H1 (cell line): ENCODE results near the gene LRRFIP1. TPM values are rescaled to one million over a fixed set of nuclear protein-coding genes. Genes with fewer than 3 reads are reported as not detected.

ENCODE experiments used
- CTCF ChIA-PET: fragments of 300-600 bp; sonication (Branson Sonifier 250); formaldehyde crosslinking; loops from one replicate; lab custom pipeline; 2021; ENCODE audit not compliant: partially characterized antibody; lab: Charles Lee
- POLR2A ChIA-PET: fragments of 300-600 bp; sonication (Branson Sonifier 250); formaldehyde crosslinking; loops from one replicate; lab custom pipeline; 2021; ENCODE audit warnings: inconsistent platforms; ENCODE audit not compliant: partially characterized antibody; lab: Charles Lee
- DNase-seq, 2 experiments: peaks; one replicate each; pipeline versions ENCODE4 v3.0.0 to v3.0.0-alpha.2; 2010 to 2022; ENCODE audit warnings: low spot score in 2 of 2, low read depth in 1 of 2, mixed read lengths in 1 of 2
- FAIRE-seq: peaks from 2 replicates; lab custom pipeline; 2011; peaks lifted over from hg19 to GRCh38; lab: Jason Lieb, UNC
- H2AFZ ChIP-seq: 2 replicates; pipeline ENCODE4 v1.8.1; 2012; ENCODE audit warnings: low read length, inconsistent platforms
- H2AK5ac ChIP-seq: 2 replicates; pipeline ENCODE4 v1.6.1; 2013; ENCODE audit warnings: low read depth, low read length
- H2BK120ac ChIP-seq: replicated peaks from 2 replicates; pipeline ENCODE3; 2013; ENCODE audit warnings: low read depth, low read length, inconsistent platforms
- H2BK12ac ChIP-seq: 2 replicates; pipeline ENCODE4 v1.6.1; 2013; ENCODE audit warnings: low read depth, low read length
- H2BK15ac ChIP-seq: 2 replicates; pipeline ENCODE4 v1.6.1; 2013; ENCODE audit warnings: low read length
- H2BK20ac ChIP-seq: 2 replicates; pipeline ENCODE4 v1.6.1; 2013; ENCODE audit warnings: low read length
- H2BK5ac ChIP-seq: 2 replicates; pipeline ENCODE4 v1.6.1; 2013; ENCODE audit warnings: low read depth, low read length
- H3K14ac ChIP-seq: 2 replicates; pipeline ENCODE4 v1.6.1; 2013; ENCODE audit warnings: inconsistent platforms; ENCODE audit not compliant: insufficient read length
- H3K18ac ChIP-seq: 2 replicates; pipeline ENCODE4 v1.6.1; 2013; ENCODE audit warnings: low read length; ENCODE audit errors: extremely low read depth
- H3K23ac ChIP-seq: 2 replicates; pipeline ENCODE4 v1.6.1; 2013; ENCODE audit warnings: inconsistent platforms; ENCODE audit not compliant: insufficient read length
- H3K23me2 ChIP-seq: 2 replicates; pipeline ENCODE4 v1.6.1; 2013; ENCODE audit warnings: low read depth, low read length
- H3K27ac ChIP-seq: 2 replicates; pipeline ENCODE4 v1.6.1; 2011; ENCODE audit warnings: low read depth, low read length, inconsistent platforms
- H3K27me3 ChIP-seq, 4 experiments: replicated peaks in 1 of 4; 1 replicate in 1 of 4; 2 replicates in 3 of 4; pipeline versions ENCODE4 v1.6.1 to v1.8.1; 2011 to 2013; ENCODE audit warnings: low read length in 3 of 4, mild to moderate bottlenecking in 3 of 4, inconsistent platforms in 2 of 4, mixed read lengths in 2 of 4, moderate library complexity in 1 of 4; ENCODE audit not compliant: control insufficient read depth in 3 of 4, insufficient read depth in 3 of 4; ENCODE audit errors: extremely low read depth in 1 of 4
- H3K36me3 ChIP-seq, 4 experiments: 2 replicates each; pipeline versions ENCODE4 v1.6.1 to v1.8.1; 2011 to 2013; ENCODE audit warnings: mild to moderate bottlenecking in 4 of 4, low read length in 3 of 4, moderate library complexity in 2 of 4, control low read depth in 1 of 4, inconsistent platforms in 1 of 4; ENCODE audit not compliant: insufficient read depth in 4 of 4, control insufficient read depth in 2 of 4
- H3K4ac ChIP-seq: replicated peaks from 2 replicates; pipeline ENCODE3; 2013; ENCODE audit warnings: low read length, low read depth, mixed read lengths, inconsistent platforms; ENCODE audit not compliant: insufficient read length
- H3K4me1 ChIP-seq, 4 experiments: replicated peaks in 1 of 4; 1 replicate in 1 of 4; 2 replicates in 3 of 4; pipeline versions ENCODE4 v1.6.1 to v1.8.1; 2011 to 2013; ENCODE audit warnings: low read length in 3 of 4, inconsistent platforms in 2 of 4, mixed read lengths in 1 of 4; ENCODE audit not compliant: insufficient read depth in 4 of 4, control insufficient read depth in 3 of 4
- H3K4me2 ChIP-seq, 2 experiments: 2 replicates each; pipeline versions ENCODE4 v1.6.1 to v1.8.1; 2011 to 2013; ENCODE audit warnings: low read depth in 2 of 2, low read length in 2 of 2, control low read depth in 1 of 2, inconsistent platforms in 1 of 2, mild to moderate bottlenecking in 1 of 2; ENCODE audit not compliant: insufficient read depth in 1 of 2
- H3K4me3 ChIP-seq, 4 experiments: fragments of 200-600, 300-600 bp in 1 of 4; sonication (generic), shearing (Covaris generic), sonication (Bioruptor Twin) in 1 of 4; 2 replicates each; pipeline versions ENCODE4 v1.5.1 to v1.8.1; 2011 to 2016; ENCODE audit warnings: low read length in 4 of 4, low read depth in 3 of 4, control low read depth in 2 of 4, inconsistent platforms in 2 of 4, mild to moderate bottlenecking in 2 of 4, mixed read lengths in 1 of 4, moderate library complexity in 1 of 4; ENCODE audit not compliant: insufficient read depth in 2 of 4; ENCODE audit errors: extremely low read depth in 1 of 4
- H3K56ac ChIP-seq: replicated peaks from 2 replicates; pipeline ENCODE3; 2013; ENCODE audit warnings: low read depth, mild to moderate bottlenecking, mixed read lengths, low read length, inconsistent platforms; ENCODE audit not compliant: insufficient read length
- H3K79me1 ChIP-seq: 2 replicates; pipeline ENCODE4 v1.6.1; 2013; ENCODE audit warnings: low read depth, low read length, control low read depth
- H3K79me2 ChIP-seq, 2 experiments: 2 replicates each; pipeline versions ENCODE4 v1.6.1 to v1.8.1; 2012 to 2013; ENCODE audit warnings: low read length in 2 of 2, mild to moderate bottlenecking in 2 of 2, inconsistent platforms in 1 of 2; ENCODE audit not compliant: insufficient read depth in 2 of 2, control insufficient read depth in 1 of 2
- H3K9ac ChIP-seq, 4 experiments: replicated peaks in 1 of 4; 1 replicate in 1 of 4; 2 replicates in 3 of 4; pipeline versions ENCODE4 v1.6.1 to v1.8.1; 2011 to 2013; ENCODE audit warnings: low read depth in 3 of 4, low read length in 3 of 4, control low read depth in 2 of 4, mild to moderate bottlenecking in 2 of 4, moderate library complexity in 2 of 4, inconsistent platforms in 1 of 4; ENCODE audit errors: extremely low read depth in 1 of 4
- H3K9me3 ChIP-seq, 2 experiments: 2 replicates each; pipeline versions ENCODE4 v1.6.1 to v1.8.1; 2012 to 2013; ENCODE audit warnings: mild to moderate bottlenecking in 2 of 2, moderate library complexity in 2 of 2, control low read depth in 1 of 2, inconsistent platforms in 1 of 2, low read depth in 1 of 2, low read length in 1 of 2, mixed read lengths in 1 of 2; ENCODE audit not compliant: insufficient read depth in 2 of 2
- H4K20me1 ChIP-seq, 2 experiments: replicated peaks in 1 of 2; 2 replicates each; pipeline versions ENCODE3 to v1.8.1; 2011 to 2013; ENCODE audit warnings: inconsistent platforms in 2 of 2, low read length in 2 of 2, mild to moderate bottlenecking in 1 of 2; ENCODE audit not compliant: insufficient read depth in 2 of 2, control insufficient read depth in 1 of 2
- H4K5ac ChIP-seq: 2 replicates; pipeline ENCODE4 v1.6.1; 2013; ENCODE audit warnings: low read length, low read depth, mixed read lengths, inconsistent platforms; ENCODE audit not compliant: insufficient read length
- H4K8ac ChIP-seq: 2 replicates; pipeline ENCODE4 v1.8.0; 2013; ENCODE audit warnings: mild to moderate bottlenecking, moderate library complexity, low read length, inconsistent platforms; ENCODE audit not compliant: insufficient read depth; ENCODE audit errors: extremely low read depth
- H4K91ac ChIP-seq: replicated peaks from 2 replicates; pipeline ENCODE3; 2013; ENCODE audit warnings: low read length, mixed read lengths, inconsistent platforms; ENCODE audit not compliant: insufficient read length
- CHD1 ChIP-seq: IDR thresholded peaks from 2 replicates; pipeline ENCODE4 v1.6.1; 2012; ENCODE audit warnings: low read depth, low read length, improper control_type of control experiment
- CHD2 ChIP-seq: IDR thresholded peaks from 2 replicates; pipeline ENCODE4 v1.6.1; 2012; ENCODE audit warnings: low read length, improper control_type of control experiment
- JUND ChIP-seq: IDR thresholded peaks from 2 replicates; pipeline ENCODE4 v1.6.1; 2011; ENCODE audit warnings: mild to moderate bottlenecking, improper control_type of control experiment, low read length
- MAFK ChIP-seq: IDR thresholded peaks from 2 replicates; pipeline ENCODE4 v1.6.1; 2012; ENCODE audit warnings: low read depth, mild to moderate bottlenecking, improper control_type of control experiment, low read length
- NRF1 ChIP-seq: IDR thresholded peaks from 2 replicates; pipeline ENCODE4 v1.6.1; 2011; ENCODE audit warnings: mild to moderate bottlenecking, low read depth, low read length, improper control_type of control experiment
- POLR2A ChIP-seq, 2 experiments: IDR thresholded peaks; 1 replicate in 1 of 2; 2 replicates in 1 of 2; pipeline ENCODE4 v1.6.1; 2011; ENCODE audit warnings: low read depth in 2 of 2, low read length in 2 of 2, mild to moderate bottlenecking in 2 of 2; ENCODE audit errors: control extremely low read depth in 1 of 2
- RBBP5 ChIP-seq: IDR thresholded peaks from 2 replicates; pipeline ENCODE4 v1.7.1; 2012; ENCODE audit warnings: low read depth, mild to moderate bottlenecking, inconsistent platforms, low read length, moderate library complexity, borderline replicate concordance
- SAP30 ChIP-seq: fragments of 300-600 bp; sonication (generic); IDR thresholded peaks from 2 replicates; pipeline ENCODE4 v1.7.1; 2012; ENCODE audit warnings: low read length, moderate library complexity, mild to moderate bottlenecking, inconsistent platforms; ENCODE audit not compliant: insufficient read depth, insufficient replicate concordance
- SRF ChIP-seq: IDR thresholded peaks from 2 replicates; pipeline ENCODE4 v1.6.1; 2011; ENCODE audit warnings: mild to moderate bottlenecking, low read depth, low read length, moderate library complexity
- WGBS, 2 experiments: shearing (Covaris generic) in 1 of 2; methylation state at CpG; one replicate each; pipeline versions ENCODE4 v1.1.6 to v1.1.7; 2013 to 2015; ENCODE audit warnings: low lambda C conversion rate in 2 of 2, mixed read lengths in 2 of 2, inconsistent platforms in 1 of 2, low coverage in 1 of 2, missing lambda C conversion rate in 1 of 2; ENCODE audit not compliant: insufficient replicate concordance in 2 of 2, insufficient coverage in 1 of 2, insufficient read length in 1 of 2; ENCODE audit errors: extremely low coverage in 1 of 2, missing lambda C conversion rate in 1 of 2; 5-methylcytosine and 5-hydroxymethylcytosine counted together
- polyA plus RNA-seq, 7 experiments: library from polyadenylated mRNA; depleted of rRNA in 3 of 7; stranded (reverse) in 5 of 7; unstranded in 2 of 7; fragments of >200 nt in 5 of 7; fragments of 200-250 nt in 2 of 7; gene quantifications; 1 replicate in 5 of 7; 2 replicates in 1 of 7; 4 replicates in 1 of 7; pipeline versions ENCODE4 v1.2.1 to v1.2.3, GENCODE V29; 2011 to 2013; ENCODE audit warnings: missing spikeins in 2 of 7, mixed read lengths in 2 of 7
- total RNA-seq: library from RNA; stranded (reverse); fragmentation: NEBNext Ultra II Directional; extraction: Animal tissue kit (Norgen Biotek cat#: 25700); gene quantifications from 2 replicates; pipeline ENCODE4 v1.2.1, GENCODE V29; 2021
- TF ChIP-seq, protein P1 (sequence below): IDR thresholded peaks from 2 replicates; pipeline ENCODE4 v1.6.1; 2012; ENCODE audit warnings: inconsistent platforms
- TF ChIP-seq, protein P2 (sequence below), 3 experiments: IDR thresholded peaks; 1 replicate in 2 of 3; 2 replicates in 1 of 3; pipeline versions ENCODE4 v1.5.1 to v1.6.1; 2011; ENCODE audit warnings: low read length in 3 of 3, mild to moderate bottlenecking in 3 of 3, inconsistent platforms in 2 of 3, low read depth in 1 of 3, moderate library complexity in 1 of 3; ENCODE audit not compliant: insufficient read depth in 1 of 3; ENCODE audit errors: control extremely low read depth in 1 of 3

The LRRFIP1 gene
- total and polyA plus RNA-seq, 2 of the 8 experiments (the other 6 are each of a cell fraction or from before 2014, with no cell fraction given) = 12.1 to 75.8 TPM

DNA sequence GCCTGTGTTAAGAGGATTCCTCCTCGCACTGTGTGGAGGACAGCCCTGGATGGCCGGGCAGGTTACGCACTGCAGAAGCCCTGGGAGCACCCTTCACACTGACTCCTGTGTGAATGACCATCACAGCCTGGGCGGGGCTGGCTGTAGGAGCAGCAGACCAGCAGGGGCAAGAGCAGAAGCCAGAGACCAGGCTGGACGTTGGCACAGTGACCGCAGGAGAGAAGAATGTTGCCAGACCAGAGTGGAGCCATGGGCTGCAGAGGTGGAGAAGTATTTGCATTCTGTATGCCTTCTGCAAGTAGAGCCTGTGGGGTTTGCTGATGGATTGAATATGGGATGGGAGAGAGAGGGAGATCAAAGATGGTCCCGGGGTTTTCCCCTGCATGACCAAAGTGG lies 23.1 kb downstream of the LRRFIP1 start:
- H3K4me1 ChIP-seq = no peaks in the 10 kb centered on the region; a peak in 1 of 7 replicates
- 93% methylated on average over 7 of the region's 7 CpGs; no CpG with 5 or more reads in 1 of the 2 experiments for whole genome bisulfite sequencing, 2 experiments
- no peaks in the 10 kb centered on the region for H3K23me2 ChIP-seq
- no peak overlapping the region for H2AK5ac ChIP-seq
- DNase-seq (peak in 1 of 2 experiments; percentile 38), FAIRE-seq (no peak)
- H4K20me1 ChIP-seq = peaks cover 0 to 2% of the 10 kb centered on the region in 2 experiments
- H4K5ac ChIP-seq = no peak overlapping the region
- H3K4me2 ChIP-seq = no peak overlapping the region
- no peak overlapping the region for H4K91ac ChIP-seq
- H2BK15ac ChIP-seq = no peak overlapping the region
- H3K18ac ChIP-seq = no peak overlapping the region
- H3K27me3 ChIP-seq = no peaks in the 10 kb centered on the region
- CTCF ChIA-PET = no interaction called here
- H3K4me3 ChIP-seq = no peak overlapping the region
- no peaks in the 10 kb centered on the region; the same call in 1 of the 2 replicates for H3K79me1 ChIP-seq
- no peak overlapping the region; the same call in 1 of the 2 replicates for H2BK12ac ChIP-seq
- no peak overlapping the region for H4K8ac ChIP-seq
- H3K14ac ChIP-seq = no peak overlapping the region
- H3K9me3 ChIP-seq = no peaks in the 10 kb centered on the region; a peak in 1 of 4 replicates
- H3K27ac ChIP-seq = no peak overlapping the region
- no peak overlapping the region for H3K23ac ChIP-seq
- H3K79me2 ChIP-seq = no peaks in the 10 kb centered on the region; a peak in 1 of 4 replicates
- no peak overlapping the region for H3K4ac ChIP-seq
- POLR2A ChIA-PET = no interaction called here
- no peak overlapping the region for H3K9ac ChIP-seq
- no peak overlapping the region for H2AFZ ChIP-seq
- no peak overlapping the region for H2BK120ac ChIP-seq
- no peak overlapping the region for H3K56ac ChIP-seq
- H2BK20ac ChIP-seq = no peak overlapping the region
- no peak overlapping the region for H2BK5ac ChIP-seq
- H3K36me3 ChIP-seq = no peaks in the 10 kb centered on the region
- no peak for TF ChIP-seq CHD2
- TF ChIP-seq, protein P1, sequence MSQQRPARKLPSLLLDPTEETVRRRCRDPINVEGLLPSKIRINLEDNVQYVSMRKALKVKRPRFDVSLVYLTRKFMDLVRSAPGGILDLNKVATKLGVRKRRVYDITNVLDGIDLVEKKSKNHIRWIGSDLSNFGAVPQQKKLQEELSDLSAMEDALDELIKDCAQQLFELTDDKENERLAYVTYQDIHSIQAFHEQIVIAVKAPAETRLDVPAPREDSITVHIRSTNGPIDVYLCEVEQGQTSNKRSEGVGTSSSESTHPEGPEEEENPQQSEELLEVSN = no peak
- TF ChIP-seq NRF1 = no peak
- TF ChIP-seq CHD1 = no peak
- no peak for TF ChIP-seq SRF
- TF ChIP-seq, protein P2, sequence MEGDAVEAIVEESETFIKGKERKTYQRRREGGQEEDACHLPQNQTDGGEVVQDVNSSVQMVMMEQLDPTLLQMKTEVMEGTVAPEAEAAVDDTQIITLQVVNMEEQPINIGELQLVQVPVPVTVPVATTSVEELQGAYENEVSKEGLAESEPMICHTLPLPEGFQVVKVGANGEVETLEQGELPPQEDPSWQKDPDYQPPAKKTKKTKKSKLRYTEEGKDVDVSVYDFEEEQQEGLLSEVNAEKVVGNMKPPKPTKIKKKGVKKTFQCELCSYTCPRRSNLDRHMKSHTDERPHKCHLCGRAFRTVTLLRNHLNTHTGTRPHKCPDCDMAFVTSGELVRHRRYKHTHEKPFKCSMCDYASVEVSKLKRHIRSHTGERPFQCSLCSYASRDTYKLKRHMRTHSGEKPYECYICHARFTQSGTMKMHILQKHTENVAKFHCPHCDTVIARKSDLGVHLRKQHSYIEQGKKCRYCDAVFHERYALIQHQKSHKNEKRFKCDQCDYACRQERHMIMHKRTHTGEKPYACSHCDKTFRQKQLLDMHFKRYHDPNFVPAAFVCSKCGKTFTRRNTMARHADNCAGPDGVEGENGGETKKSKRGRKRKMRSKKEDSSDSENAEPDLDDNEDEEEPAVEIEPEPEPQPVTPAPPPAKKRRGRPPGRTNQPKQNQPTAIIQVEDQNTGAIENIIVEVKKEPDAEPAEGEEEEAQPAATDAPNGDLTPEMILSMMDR (IDR thresholded peaks at IDR 0.05; ENCODE audit: control extremely low read depth in 1 of 3, insufficient read depth in 1 of 3, low read depth in 1 of 3, low read length in 3 of 3) = no peak
- TF ChIP-seq RBBP5 = no peak
- TF ChIP-seq SAP30 = no peak
- no peak for TF ChIP-seq JUND
- TF ChIP-seq POLR2A (IDR thresholded peaks at IDR 0.05; ENCODE audit: control extremely low read depth in 1 of 2, low read depth in 2 of 2, low read length in 2 of 2) = no peak
- TF ChIP-seq MAFK = no peak
